Heart right ventricle (tissue), 16 donors: ENCODE results near the gene RAPGEF2. TPM values are rescaled to one million over a fixed set of nuclear protein-coding genes. Genes with fewer than 3 reads are reported as not detected.

Experiments
- ATAC-seq, 8 donors: fragments of 200-7000 bp; cut with Tn5 transposase; one replicate each; pipeline ENCODE4 v1.9.1; 2020; ENCODE audit warnings: mild to moderate bottlenecking in 8 of 8, moderate library complexity in 8 of 8, moderate number of reproducible peaks in 1 of 8
- DNase-seq, 2 donors: peaks; one replicate each; pipeline ENCODE4 v3.0.0-alpha.2; 2020
- H3K27ac ChIP-seq, 10 donors: fragments of 200-600 bp; sonication (generic) in 2 of 10; one replicate each; pipeline versions ENCODE4 v1.5.0 to v1.8.0; 2020 to 2022; ENCODE audit warnings: mild to moderate bottlenecking in 3 of 10
- H3K27me3 ChIP-seq, 7 donors: fragments of 200-600 bp; one replicate each; pipeline ENCODE4 v1.8.0; 2021 to 2022; ENCODE audit warnings: mild to moderate bottlenecking in 2 of 7
- H3K36me3 ChIP-seq, 9 donors: fragments of 200-600 bp; sonication (generic) in 1 of 9; one replicate each; pipeline versions ENCODE4 v1.5.0 to v1.8.0; 2020 to 2022; ENCODE audit warnings: mild to moderate bottlenecking in 2 of 9
- H3K4me1 ChIP-seq, 9 donors: fragments of 200-600 bp; sonication (generic) in 1 of 9; one replicate each; pipeline versions ENCODE4 v1.5.0 to v1.8.0; 2020 to 2022; ENCODE audit warnings: mild to moderate bottlenecking in 4 of 9
- H3K4me3 ChIP-seq, 10 donors: fragments of 200-600 bp; sonication (generic) in 2 of 10; one replicate each; pipeline versions ENCODE4 v1.5.0 to v1.8.0; 2020 to 2022; ENCODE audit warnings: mild to moderate bottlenecking in 7 of 10, moderate library complexity in 2 of 10
- H3K9me3 ChIP-seq, 11 donors: fragments of 200-600 bp in 10 of 11; sonication (generic) in 2 of 11; one replicate each; pipeline versions ENCODE4 v1.5.0 to v1.8.0; 2013 to 2022; ENCODE audit warnings: mild to moderate bottlenecking in 2 of 11, control low read depth in 1 of 11, moderate library complexity in 1 of 11
- WGBS, 2 donors: extraction: QIAGEN DNeasy Blood & Tissue Kit; methylation state at CpG; one replicate each; pipeline ENCODE4 v1.1.7; 2013; ENCODE audit warnings: inconsistent platforms in 1 of 2; 5-methylcytosine and 5-hydroxymethylcytosine counted together
- intact Hi-C, 10 donors: fragments of 100-400 bp; cut with DNase I; formaldehyde crosslinking; loops; one replicate each; pipeline versions ENCODE4 v1.11.1 to v1.14.2; 2022
- polyA plus RNA-seq, 2 donors: library from polyadenylated mRNA; stranded (reverse); fragments of 200-250 nt; gene quantifications; one replicate each; pipeline ENCODE4 v1.2.3, GENCODE V29; 2013
- total RNA-seq, 10 donors: library from RNA; stranded (reverse); fragmentation: NEBNext Ultra II Directional in 3 of 10; extraction: Animal tissue kit (Norgen Biotek cat#: 25700) in 3 of 10; gene quantifications; one replicate each; pipeline versions ENCODE4 v1.2.1 to v1.2.4, GENCODE V29; 2021 to 2023
- TF ChIP-seq, protein P1 (sequence below), 9 donors: fragments of 200-600 bp; sonication (generic) in 2 of 9; IDR thresholded peaks; one replicate each; pipeline versions ENCODE4 v1.5.0 to v1.8.0; 2021 to 2022; ENCODE audit warnings: antibody characterized with exemption in 9 of 9, mild to moderate bottlenecking in 5 of 9, moderate library complexity in 1 of 9
- donor health status: Arrhythmogenic right ventricular cardiomyopathy.
- donor health status: ischemic (EF 13 %, LVEDD 7.1; RV severe dilation, severe dysfunction).
- donor health status: healthy with polysubstance abuse.
- donor health status: DM: no; HTN: yes; CAD: no.
- donor health status: DM: no; HTN: no; CAD: no.
- donor health status: ischemic (EF 25% LVEDD 6.9; RV normal size, moderate dysfunction).
- donor health status: ischemic (EF 25% LVEDD 5.7; RV mildly dilated, moderate dysfunction).
- donor health status: healthy.
- donor health status: DM: yes; HTN: yes; CAD: no.
- donor health status: Ischemic cardiomyopathy.
- donor health status: ischemic (EF 35%, LVEDD 5.7; RV mildly dilated, moderate dysfunction).
- donor health status: nonischemic (EF 11% LVEDD 7.7; RV severe dilation, severe dysfunction).
- donor health status: DM: yes; HTN: yes; CAD: no.
- donor health status: PGD.
- donor health status: ischemic (EF 29% LVEDD 5.4; RV normal size, mild dysfunction).
- donor health status: nonischemic (EF 23%, LVEDD 6.1; RV moderate dilation, normal function).

The RAPGEF2 gene
- total and polyA plus RNA-seq, 12 donors, result 9.2 to 68.8 (median 53.7) TPM

DNA sequence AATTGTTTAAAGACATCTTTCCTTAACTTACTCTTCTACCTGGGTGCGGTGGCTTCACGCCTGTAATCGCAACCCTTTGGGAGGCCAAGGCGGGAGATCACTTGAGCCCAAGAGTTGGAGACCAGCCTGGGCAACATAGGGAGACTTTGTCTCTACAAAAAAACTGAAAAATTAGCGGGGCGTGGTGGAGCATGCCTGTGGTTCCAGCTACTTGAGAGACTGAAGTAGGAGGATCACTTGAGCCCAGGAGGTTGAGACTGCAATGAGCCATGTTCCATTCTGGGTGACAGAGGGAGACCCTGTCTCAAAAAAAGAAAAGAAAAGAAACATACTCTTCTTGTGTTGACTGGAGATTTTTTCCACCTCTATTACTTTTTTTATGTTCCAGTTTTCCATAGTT is 181.9 kb downstream of the RAPGEF2 start:
- Histone ChIP-seq H3K9me3 (no peaks in the 10 kb centered on the region), H3K4me3 (no peak overlapping the region), H3K36me3 (no peaks in the 10 kb centered on the region), H3K27ac (no peak overlapping the region), H3K27me3 (no peaks in the 10 kb centered on the region), H3K4me1 (peaks cover 0 to 61% (median 40%) of the 10 kb centered on the region in 9 donors)
- intact Hi-C loops, result loop anchor here in 1 of 10 donors (1.0 kb wide), 1 partner anchor 74 kb away; no protein-coding TSS in a partner anchor
- TF ChIP-seq, protein P1, sequence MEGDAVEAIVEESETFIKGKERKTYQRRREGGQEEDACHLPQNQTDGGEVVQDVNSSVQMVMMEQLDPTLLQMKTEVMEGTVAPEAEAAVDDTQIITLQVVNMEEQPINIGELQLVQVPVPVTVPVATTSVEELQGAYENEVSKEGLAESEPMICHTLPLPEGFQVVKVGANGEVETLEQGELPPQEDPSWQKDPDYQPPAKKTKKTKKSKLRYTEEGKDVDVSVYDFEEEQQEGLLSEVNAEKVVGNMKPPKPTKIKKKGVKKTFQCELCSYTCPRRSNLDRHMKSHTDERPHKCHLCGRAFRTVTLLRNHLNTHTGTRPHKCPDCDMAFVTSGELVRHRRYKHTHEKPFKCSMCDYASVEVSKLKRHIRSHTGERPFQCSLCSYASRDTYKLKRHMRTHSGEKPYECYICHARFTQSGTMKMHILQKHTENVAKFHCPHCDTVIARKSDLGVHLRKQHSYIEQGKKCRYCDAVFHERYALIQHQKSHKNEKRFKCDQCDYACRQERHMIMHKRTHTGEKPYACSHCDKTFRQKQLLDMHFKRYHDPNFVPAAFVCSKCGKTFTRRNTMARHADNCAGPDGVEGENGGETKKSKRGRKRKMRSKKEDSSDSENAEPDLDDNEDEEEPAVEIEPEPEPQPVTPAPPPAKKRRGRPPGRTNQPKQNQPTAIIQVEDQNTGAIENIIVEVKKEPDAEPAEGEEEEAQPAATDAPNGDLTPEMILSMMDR (IDR thresholded peaks at IDR 0.05), result no peak
- 91 to 94% methylated on average over 6 of the region's 6 CpGs for WGBS, 2 donors
- no peak for DNase-seq
- no peak for ATAC-seq

DNA sequence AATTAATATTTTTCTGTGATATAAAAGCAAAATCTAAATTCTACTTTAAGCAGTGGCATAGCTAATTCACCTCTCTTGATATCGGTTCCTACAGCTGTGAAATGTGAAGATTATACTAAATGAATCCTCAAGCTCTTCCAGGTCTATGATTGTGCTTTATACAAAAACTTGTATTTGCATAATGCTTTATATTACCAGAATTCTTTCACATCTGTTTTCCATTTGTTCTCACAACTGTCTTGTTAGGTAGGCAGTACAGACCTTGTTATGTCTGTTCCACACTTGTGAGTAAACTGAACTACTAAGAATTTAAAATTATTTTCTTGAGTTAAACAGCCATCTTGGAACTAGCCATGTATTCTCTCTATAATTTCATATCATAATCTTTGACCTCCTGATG is 184.9 kb downstream of the RAPGEF2 start:
- Histone ChIP-seq H3K27me3 (no peaks in the 10 kb centered on the region), H3K4me3 (no peak overlapping the region), H3K36me3 (no peaks in the 10 kb centered on the region), H3K4me1 (peaks cover 0 to 59% (median 43%) of the 10 kb centered on the region in 9 donors), H3K27ac (no peak overlapping the region), H3K9me3 (no peaks in the 10 kb centered on the region)
- 96 to 100% methylated on average over 1 of the region's 1 CpG for WGBS, 2 donors
- intact Hi-C loops, result no loop called here
- TF ChIP-seq, protein P1 (IDR thresholded peaks at IDR 0.05), result no peak
- DNase-seq (no peak), ATAC-seq (no peak)

DNA sequence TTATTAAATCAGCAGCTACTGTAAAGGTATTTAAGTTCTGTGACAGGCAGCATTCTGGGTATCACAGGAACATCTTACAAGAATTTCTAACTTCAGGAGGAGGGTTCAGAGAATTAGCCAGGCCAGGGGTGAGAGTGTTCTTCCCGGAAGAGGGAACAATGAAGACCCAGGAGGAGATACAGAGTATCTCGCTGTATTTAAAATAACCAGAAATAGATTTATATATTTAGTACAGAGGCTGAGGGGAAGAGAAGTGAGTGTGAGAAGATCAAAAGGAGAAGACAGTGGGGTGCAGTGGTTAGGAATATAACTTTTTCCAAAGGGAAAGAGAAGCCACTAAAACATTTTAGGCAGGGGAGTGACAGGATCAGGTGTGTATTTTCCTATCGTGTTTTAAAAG is 186.8 kb downstream of the RAPGEF2 start:
- DNase-seq, result no peak
- H3K27me3 ChIP-seq, result no peaks in the 10 kb centered on the region
- TF ChIP-seq, protein P1 (IDR thresholded peaks at IDR 0.05), result no peak
- peak in 6 of 8 donors; percentile 24 to 53 (median 42) for ATAC-seq
- H3K4me1 ChIP-seq, result peaks cover 0 to 54% (median 30%) of the 10 kb centered on the region in 9 donors
- peak overlapping the region in 2 of 10 donors; percentile 6 to 11 for H3K27ac ChIP-seq
- H3K9me3 ChIP-seq, result no peaks in the 10 kb centered on the region
- H3K4me3 ChIP-seq, result no peak overlapping the region
- WGBS, 2 donors, result 33 to 41% methylated on average over 3 of the region's 3 CpGs
- no peaks in the 10 kb centered on the region for H3K36me3 ChIP-seq
- intact Hi-C loops, result no loop called here

DNA sequence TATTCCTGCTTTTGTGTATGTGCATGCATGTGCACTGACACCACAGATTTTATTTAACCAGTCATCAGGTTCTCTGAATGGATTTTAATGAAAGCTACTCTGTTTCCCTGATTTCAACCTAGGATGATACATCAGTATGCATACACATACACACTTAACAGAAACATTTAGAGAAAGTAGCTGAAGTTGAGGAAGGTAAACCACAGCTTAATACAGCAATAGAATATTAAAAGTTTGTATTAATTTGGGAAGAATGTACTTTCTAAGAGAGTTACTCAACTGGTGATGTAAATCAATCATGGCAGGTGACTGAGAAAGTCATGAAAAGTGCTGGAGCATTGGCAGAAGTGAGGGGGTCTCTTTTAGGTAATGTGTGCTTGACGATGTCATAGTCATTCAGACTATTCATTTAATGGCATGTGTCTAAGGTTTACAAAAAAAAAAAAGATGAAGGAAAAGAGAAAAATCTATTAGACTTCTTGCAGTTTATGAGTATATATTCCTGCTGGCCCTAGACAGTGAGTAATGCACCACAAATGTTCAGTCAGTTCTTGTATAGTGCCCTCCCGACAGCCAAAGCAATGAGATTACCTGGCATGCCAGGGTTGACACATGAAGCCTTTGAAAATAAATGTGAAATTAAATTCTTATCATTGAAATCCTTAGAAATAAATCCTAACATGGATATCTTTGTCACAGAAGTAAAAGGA is 187.6 kb downstream of the RAPGEF2 start:
- Histone ChIP-seq H3K9me3 (no peaks in the 10 kb centered on the region), H3K4me1 (peaks cover 0 to 56% (median 34%) of the 10 kb centered on the region in 9 donors), H3K27ac (no peak overlapping the region), H3K36me3 (no peaks in the 10 kb centered on the region), H3K4me3 (no peak overlapping the region), H3K27me3 (no peaks in the 10 kb centered on the region)
- DNase-seq (no peak), ATAC-seq (peak in 1 of 8 donors; percentile 46)
- 70 to 84% methylated on average over 2 of the region's 2 CpGs for WGBS, 2 donors
- intact Hi-C loops, result no loop called here
- TF ChIP-seq, protein P1 (IDR thresholded peaks at IDR 0.05), result no peak
